ENCODE data around the gene INPP4B.

- TF ChIP-seq CTCF (IDR thresholded peaks at IDR 0.05) (no peak), POLR2A (IDR thresholded peaks at IDR 0.05) (no peak), EP300 (IDR thresholded peaks at IDR 0.05) (no peak)
Observed at GRCh38 chr4:142582340-142582739, 263.8 kb downstream of the INPP4B start.

Measured in ovary (tissue), 3 donors.